ENCODE data around the gene GPN3. TPM values are rescaled to one million over a fixed set of nuclear protein-coding genes. Genes with fewer than 3 reads are reported as not detected.
A peak's percentile ranks its signal among the peaks of the same experiment; 100 is the strongest.
"Not testable (repeated sequence)": the region's sequence is repeated elsewhere in the genome, so short reads cannot be mapped to it uniquely, and the experiment has no call there.

The GPN3 gene
- total RNA-seq, 2 experiments from 2014 or later: 26.2 to 33.0 TPM

GRCh38 chr12:110449799-110450497 lies 18.1 kb downstream of the GPN3 start, which contains the start of gene ARPC3:
Gene ARPC3 (minus strand): TSS chr12:110450337. CDS start chr12:110450260, 77 bp downstream.
- Mint-ChIP-seq H3K9me3 (ENCODE audit: insufficient read depth) (no peaks in the 10 kb centered on the region), H3K27me3 (ENCODE audit: low read depth) (no peaks in the 10 kb centered on the region), H3K4me3 (peak within 1 kb of the TSS; percentile 100), H3K36me3 (ENCODE audit: low read depth) (peaks cover 56% of the 10 kb centered on the region), H3K4me1 (ENCODE audit: low read depth) (peaks cover 45% of the 10 kb centered on the region), H3K27ac (peak within 1 kb of the TSS; percentile 100)
- POLR2A ChIA-PET: interaction anchor here (0.6 to 3.7 kb wide), 43 partner anchors 9 to 452 kb away, joined by 3 to 75 read pairs (median 4); partner anchors contain the start of genes ANAPC7, FAM216A, GPN3 and PPP1CC
- CTCF ChIA-PET: interaction anchor here (0.6 to 6.7 kb wide), 56 partner anchors 9 to 438 kb away, joined by 3 to 144 read pairs (median 4); partner anchors contain the start of genes FAM216A, GPN3, RAD9B and TCTN1
- DNase-seq (peak; percentile 98), ATAC-seq (peak; percentile 97)

- H3K36me3 Mint-ChIP-seq (ENCODE audit: low read depth): peaks cover 55% of the 10 kb centered on the region
- no peak overlapping the region for H3K4me3 Mint-ChIP-seq
- ATAC-seq (no peak), DNase-seq (no peak)
- H3K27me3 Mint-ChIP-seq (ENCODE audit: low read depth): no peaks in the 10 kb centered on the region
- H3K4me1 Mint-ChIP-seq (ENCODE audit: low read depth): peaks cover 26% of the 10 kb centered on the region
- no peaks in the 10 kb centered on the region for H3K9me3 Mint-ChIP-seq (ENCODE audit: insufficient read depth)
- POLR2A ChIA-PET: interaction anchor here (1.5 kb wide), 2 partner anchors 13 to 84 kb away, joined by 3 to 4 read pairs; no protein-coding TSS in a partner anchor
- CTCF ChIA-PET: interaction anchor here (3.2 kb wide), 1 partner anchor 13 kb away, joined by 16 read pairs; no protein-coding TSS in a partner anchor
- no peak overlapping the region for H3K27ac Mint-ChIP-seq
Observed at GRCh38 chr12:110444455-110444854, 23.6 kb downstream of the GPN3 start.

GRCh38 chr12:110436231-110436630 lies 31.8 kb downstream of the GPN3 start:
- Mint-ChIP-seq H3K36me3 (ENCODE audit: low read depth) (peaks cover 51% of the 10 kb centered on the region), H3K9me3 (ENCODE audit: insufficient read depth) (no peaks in the 10 kb centered on the region), H3K27ac (no peak overlapping the region), H3K4me1 (ENCODE audit: low read depth) (no peaks in the 10 kb centered on the region), H3K27me3 (ENCODE audit: low read depth) (no peaks in the 10 kb centered on the region), H3K4me3 (no peak overlapping the region)
- POLR2A ChIA-PET: no interaction called here
- DNase-seq: no peak
- no peak for ATAC-seq
- CTCF ChIA-PET: interaction anchor here (1.1 kb wide), 1 partner anchor 32 kb away, joined by 3 read pairs; the partner anchor contains the start of gene GPN3

- POLR2A ChIA-PET: interaction anchor here (0.6 to 1.7 kb wide), 11 partner anchors 11 to 89 kb away, joined by 3 to 27 read pairs (median 3); partner anchors contain the start of genes ANAPC7, ARPC3, FAM216A and GPN3
- ATAC-seq (no peak), DNase-seq (no peak)
Observed at GRCh38 chr12:110431957-110432587, 36.0 kb downstream of the GPN3 start.

GRCh38 chr12:110429676-110430075 lies 38.4 kb downstream of the GPN3 start:
- ATAC-seq; CTCF ChIA-PET; H3K27me3 Mint-ChIP-seq (ENCODE audit: low read depth); H3K27ac Mint-ChIP-seq; POLR2A ChIA-PET; H3K4me1 Mint-ChIP-seq (ENCODE audit: low read depth); H3K4me3 Mint-ChIP-seq; H3K36me3 Mint-ChIP-seq (ENCODE audit: low read depth); H3K9me3 Mint-ChIP-seq (ENCODE audit: insufficient read depth); DNase-seq: not testable (repeated sequence)

More at GRCh38 chr12:110431957-110432587, 36.0 kb downstream of the GPN3 start:
- no peaks in the 10 kb centered on the region for H3K9me3 Mint-ChIP-seq (ENCODE audit: insufficient read depth)
- no peak overlapping the region for H3K4me3 Mint-ChIP-seq
- H3K27ac Mint-ChIP-seq: no peak overlapping the region
- H3K27me3 Mint-ChIP-seq (ENCODE audit: low read depth): no peaks in the 10 kb centered on the region
- CTCF ChIA-PET: interaction anchor here (0.6 to 2.2 kb wide), 71 partner anchors 8 to 587 kb away, joined by 3 to 37 read pairs (median 5); partner anchors contain the start of genes ANAPC7, ARPC3, ATP2A2 and C12orf76
- H3K36me3 Mint-ChIP-seq (ENCODE audit: low read depth): peaks cover 26% of the 10 kb centered on the region
- H3K4me1 Mint-ChIP-seq (ENCODE audit: low read depth): no peaks in the 10 kb centered on the region

GRCh38 chr12:110426406-110426805 lies 41.7 kb downstream of the GPN3 start:
- H3K4me3 Mint-ChIP-seq: no peak overlapping the region
- no peak overlapping the region for H3K27ac Mint-ChIP-seq
- no peak for ATAC-seq
- no peaks in the 10 kb centered on the region for H3K36me3 Mint-ChIP-seq (ENCODE audit: low read depth)
- DNase-seq: no peak
- ChIA-PET CTCF (no interaction called here), POLR2A (no interaction called here)
- H3K27me3 Mint-ChIP-seq (ENCODE audit: low read depth): peaks cover 19% of the 10 kb centered on the region
- no peaks in the 10 kb centered on the region for H3K4me1 Mint-ChIP-seq (ENCODE audit: low read depth)
- H3K9me3 Mint-ChIP-seq (ENCODE audit: insufficient read depth): no peaks in the 10 kb centered on the region

- H3K4me3 Mint-ChIP-seq: no peak overlapping the region
- H3K9me3 Mint-ChIP-seq (ENCODE audit: insufficient read depth): no peaks in the 10 kb centered on the region
- POLR2A ChIA-PET: interaction anchor here (1.2 kb wide), 1 partner anchor 25 kb away, joined by 3 read pairs; the partner anchor contains the start of gene ARPC3
- ATAC-seq (no peak), DNase-seq (no peak)
- peaks cover 25% of the 10 kb centered on the region for H3K27me3 Mint-ChIP-seq (ENCODE audit: low read depth)
- H3K4me1 Mint-ChIP-seq (ENCODE audit: low read depth): no peaks in the 10 kb centered on the region
- H3K27ac Mint-ChIP-seq: no peak overlapping the region
- no peaks in the 10 kb centered on the region for H3K36me3 Mint-ChIP-seq (ENCODE audit: low read depth)
- CTCF ChIA-PET: interaction anchor here (0.6 to 1.3 kb wide), 2 partner anchors 74 to 139 kb away, joined by 3 to 4 read pairs; no protein-coding TSS in a partner anchor
Observed at GRCh38 chr12:110424237-110424636, 43.8 kb downstream of the GPN3 start.

GRCh38 chr12:110421701-110422100 lies 46.4 kb downstream of the GPN3 start:
- Mint-ChIP-seq H3K9me3 (ENCODE audit: insufficient read depth) (no peaks in the 10 kb centered on the region), H3K27me3 (ENCODE audit: low read depth) (peaks cover 25% of the 10 kb centered on the region), H3K4me1 (ENCODE audit: low read depth) (no peaks in the 10 kb centered on the region), H3K4me3 (no peak overlapping the region), H3K36me3 (ENCODE audit: low read depth) (no peaks in the 10 kb centered on the region), H3K27ac (no peak overlapping the region)
- DNase-seq: no peak
- ChIA-PET CTCF (interaction anchor here (2.1 kb wide), 1 partner anchor 10 kb away, joined by 9 read pairs; no protein-coding TSS in a partner anchor), POLR2A (no interaction called here)
- no peak for ATAC-seq

- Mint-ChIP-seq H3K27me3 (ENCODE audit: low read depth) (peaks cover 25% of the 10 kb centered on the region), H3K4me1 (ENCODE audit: low read depth) (no peaks in the 10 kb centered on the region), H3K4me3 (no peak overlapping the region), H3K9me3 (ENCODE audit: insufficient read depth) (no peaks in the 10 kb centered on the region), H3K36me3 (ENCODE audit: low read depth) (no peaks in the 10 kb centered on the region), H3K27ac (no peak overlapping the region)
- ChIA-PET POLR2A (no interaction called here), CTCF (interaction anchor here (2.1 kb wide), 1 partner anchor 10 kb away, joined by 9 read pairs; no protein-coding TSS in a partner anchor)
- DNase-seq: no peak
- ATAC-seq: no peak
Observed at GRCh38 chr12:110421159-110421661, 46.8 kb downstream of the GPN3 start.

GRCh38 chr12:110420644-110421043 lies 47.4 kb downstream of the GPN3 start:
- H3K9me3 Mint-ChIP-seq (ENCODE audit: insufficient read depth); CTCF ChIA-PET; H3K36me3 Mint-ChIP-seq (ENCODE audit: low read depth); H3K27ac Mint-ChIP-seq; ATAC-seq; H3K4me3 Mint-ChIP-seq; DNase-seq; H3K4me1 Mint-ChIP-seq (ENCODE audit: low read depth): not testable (repeated sequence)
- H3K27me3 Mint-ChIP-seq (ENCODE audit: low read depth): peaks cover 25% of the 10 kb centered on the region
- POLR2A ChIA-PET: interaction anchor here (0.6 kb wide), 1 partner anchor 273 kb away, joined by 5 read pairs; no protein-coding TSS in a partner anchor

GRCh38 chr12:110417113-110417512 lies 50.9 kb downstream of the GPN3 start:
- H3K9me3 Mint-ChIP-seq (ENCODE audit: insufficient read depth); H3K36me3 Mint-ChIP-seq (ENCODE audit: low read depth); H3K27ac Mint-ChIP-seq; POLR2A ChIA-PET; ATAC-seq; H3K4me3 Mint-ChIP-seq; H3K4me1 Mint-ChIP-seq (ENCODE audit: low read depth); DNase-seq: not testable (repeated sequence)
- H3K27me3 Mint-ChIP-seq (ENCODE audit: low read depth): peaks cover 15% of the 10 kb centered on the region
- CTCF ChIA-PET: interaction anchor here (1.3 to 3.8 kb wide), 2 partner anchors 14 to 170 kb away, joined by 3 to 16 read pairs; no protein-coding TSS in a partner anchor

Measured in activated CD8-positive, alpha-beta T cell treated with anti-CD3 and anti-CD28 coated beads, Interleukin-2, amount 10 ng/mL, durations not matched to agents 7 days and 5 days (primary cell).